Islet of Langerhans (tissue), 1 donor: ENCODE results near the gene RUNX2.

Source experiments
- FAIRE-seq: peaks from one replicate; lab custom pipeline; 2011; peaks lifted over from hg19 to GRCh38; lab: Jason Lieb, UNC

RUNX2 gene

GRCh38 chr6:45351667-45352066, 23.5 kb downstream of the RUNX2 start:
- FAIRE-seq = no peak

GRCh38 chr6:45353654-45354053, 25.5 kb downstream of the RUNX2 start:
- FAIRE-seq = no peak

- FAIRE-seq = peak; percentile 71
Observed at GRCh38 chr6:45364466-45364865, 36.3 kb downstream of the RUNX2 start.

DNA sequence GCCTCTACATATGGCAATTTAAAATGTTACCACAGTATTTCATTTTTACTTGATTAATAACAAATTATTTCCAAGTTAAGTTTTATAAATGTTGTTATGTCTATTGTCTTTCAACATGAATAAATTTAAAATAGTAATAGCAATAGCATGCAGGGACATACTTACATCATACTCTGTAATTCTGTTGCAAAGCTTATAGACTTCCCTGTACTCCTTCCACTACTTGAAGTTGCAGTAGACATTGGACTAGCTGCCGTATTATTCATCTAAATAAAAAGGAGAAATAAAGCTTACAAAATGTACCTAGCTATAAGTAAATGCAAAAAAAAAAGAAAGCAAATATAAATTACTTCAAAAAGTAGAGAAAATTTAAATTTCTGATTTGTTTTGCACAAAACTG, 36.9 kb downstream of the RUNX2 start:
- no peak for FAIRE-seq

GRCh38 chr6:45366534-45366933, 38.4 kb downstream of the RUNX2 start:
- no peak for FAIRE-seq

DNA sequence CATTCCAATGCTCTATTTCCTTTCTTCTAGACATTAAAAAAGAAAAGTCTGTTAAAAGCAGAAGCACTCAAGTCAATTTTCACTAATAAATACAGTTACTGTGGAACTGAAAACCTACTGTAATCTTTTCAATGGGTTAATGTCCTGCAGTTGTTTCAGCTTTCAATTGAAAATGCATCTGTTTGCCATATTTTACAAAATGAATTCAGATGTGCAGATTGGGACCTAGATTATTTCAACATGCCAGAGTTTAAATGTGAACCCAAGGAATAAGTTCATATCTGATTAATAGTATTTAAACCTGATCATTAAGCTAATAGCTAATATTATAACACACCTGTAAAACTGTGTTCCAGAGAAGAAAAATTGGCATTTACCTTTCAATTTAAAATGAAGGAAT, 39.9 kb downstream of the RUNX2 start:
- FAIRE-seq = no peak

- FAIRE-seq = no peak
Observed at GRCh38 chr6:45369870-45370269, 41.7 kb downstream of the RUNX2 start.

GRCh38 chr6:45371924-45372573, 43.9 kb downstream of the RUNX2 start:
- FAIRE-seq = no peak

- no peak for FAIRE-seq
Observed at GRCh38 chr6:45375449-45375848, 47.3 kb downstream of the RUNX2 start.

DNA sequence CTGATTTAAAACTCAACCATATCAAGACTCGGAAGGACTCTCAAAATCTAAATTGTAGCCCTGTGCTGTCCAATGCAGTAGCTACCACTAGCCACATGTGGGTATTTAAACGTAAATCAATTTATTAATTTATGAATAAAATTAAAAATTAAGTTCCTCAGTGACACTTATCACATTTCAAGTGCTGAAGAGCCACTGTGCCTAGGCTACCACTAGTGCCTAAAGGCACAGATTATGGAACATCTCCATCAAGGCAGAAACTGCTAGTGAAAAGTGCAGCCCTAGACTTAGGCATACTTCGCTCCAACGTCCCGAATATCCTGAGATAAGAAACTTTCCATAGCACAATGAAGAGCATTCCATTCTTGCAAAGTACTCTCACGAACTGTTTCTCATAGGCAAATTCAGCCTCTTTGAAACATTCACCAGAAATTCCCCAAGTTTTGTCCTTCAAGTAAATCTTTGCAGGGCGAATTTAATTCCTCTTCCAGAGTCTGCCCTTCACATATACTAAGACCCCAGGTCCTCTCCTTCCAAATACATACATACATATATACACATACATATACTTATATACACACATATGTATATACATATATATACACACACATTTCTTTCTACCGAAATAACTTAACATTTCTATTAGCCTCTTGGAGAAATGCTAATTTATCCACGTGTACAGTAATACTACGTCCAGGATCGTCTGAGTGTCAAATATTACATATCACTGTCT, 48.3 kb downstream of the RUNX2 start:
- no peak for FAIRE-seq

DNA sequence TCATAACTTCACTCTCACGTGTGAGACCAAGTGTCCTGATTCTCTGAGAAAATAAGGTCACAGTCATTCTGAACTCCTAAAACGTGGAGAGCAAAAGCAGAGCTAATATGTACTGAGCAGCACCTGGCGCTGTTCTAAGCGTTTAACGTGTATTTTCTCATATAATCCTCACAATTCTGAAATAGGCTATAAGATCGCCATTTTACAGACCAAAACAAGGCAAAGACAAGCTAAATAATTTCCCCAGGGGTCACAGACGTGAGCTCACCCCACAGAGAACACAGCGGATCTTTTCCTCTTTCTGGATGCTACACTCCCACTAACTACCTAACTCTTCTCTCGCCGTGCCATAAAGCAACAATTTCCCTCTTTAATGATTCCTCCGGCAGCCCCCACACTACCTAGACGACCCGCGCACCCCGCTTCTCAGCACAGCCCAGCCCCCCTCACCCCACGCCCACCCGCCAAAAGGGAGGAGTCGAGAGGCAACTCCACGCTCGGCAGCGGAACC, 49.0 kb downstream of the RUNX2 start:
- no peak for FAIRE-seq

- FAIRE-seq = no peak
Observed at GRCh38 chr6:45377554-45378333, 49.6 kb downstream of the RUNX2 start, which contains the start of gene SUPT3H. TSS of gene SUPT3H (minus strand) at chr6:45377934.

GRCh38 chr6:45378334-45378926, 50.3 kb downstream of the RUNX2 start:
- FAIRE-seq = peak; percentile 5

- no peak for FAIRE-seq
Observed at GRCh38 chr6:45382391-45382790, 54.3 kb downstream of the RUNX2 start.

- no peak for FAIRE-seq
Observed at GRCh38 chr6:45386501-45386900, 58.4 kb downstream of the RUNX2 start.

DNA sequence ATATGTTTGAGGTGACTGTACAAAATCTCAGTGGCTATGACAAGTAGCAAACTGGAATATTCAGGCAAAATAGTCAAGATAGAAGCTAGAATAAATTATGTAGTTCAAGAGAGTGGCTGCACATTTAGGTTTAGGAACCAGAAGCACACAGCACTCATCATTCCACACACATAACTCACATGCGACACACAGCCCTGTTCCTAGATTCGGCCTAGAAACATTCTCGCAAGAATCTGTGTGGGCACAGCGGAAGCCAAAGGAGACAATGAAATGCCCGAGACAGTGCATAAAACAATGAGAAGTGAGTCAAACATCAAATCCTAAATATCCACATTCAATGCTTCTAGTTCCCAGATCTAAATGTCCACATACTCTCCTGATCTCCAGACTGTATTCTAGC, 59.1 kb downstream of the RUNX2 start:
- no peak for FAIRE-seq

- no peak for FAIRE-seq
Observed at GRCh38 chr6:45388328-45388727, 60.2 kb downstream of the RUNX2 start.

DNA sequence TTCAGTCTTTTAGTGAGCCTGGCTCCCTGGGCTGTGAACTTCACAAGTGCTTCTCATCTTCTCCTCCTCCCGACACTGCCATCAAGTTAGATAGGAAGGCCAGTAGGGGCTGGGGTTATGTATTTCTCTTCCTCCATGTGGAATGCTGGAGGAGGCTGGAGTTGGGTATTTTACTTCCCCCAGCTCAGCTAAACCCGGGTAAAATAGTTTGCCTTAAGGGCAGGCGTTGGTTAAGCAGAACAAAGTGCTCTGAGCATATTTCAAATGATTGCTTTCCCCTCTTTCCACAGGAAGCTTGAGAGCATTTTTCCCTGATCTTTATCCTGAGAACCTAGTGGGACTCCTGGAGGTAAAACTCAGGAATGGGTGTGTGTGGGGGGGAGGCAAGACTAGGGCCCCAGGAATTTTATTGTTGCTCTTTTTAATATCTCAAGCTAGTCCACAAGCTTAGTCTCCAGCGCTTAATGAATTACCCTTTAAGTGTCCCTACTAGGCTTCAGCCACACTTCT, 66.5 kb downstream of the RUNX2 start:
- no peak for FAIRE-seq

DNA sequence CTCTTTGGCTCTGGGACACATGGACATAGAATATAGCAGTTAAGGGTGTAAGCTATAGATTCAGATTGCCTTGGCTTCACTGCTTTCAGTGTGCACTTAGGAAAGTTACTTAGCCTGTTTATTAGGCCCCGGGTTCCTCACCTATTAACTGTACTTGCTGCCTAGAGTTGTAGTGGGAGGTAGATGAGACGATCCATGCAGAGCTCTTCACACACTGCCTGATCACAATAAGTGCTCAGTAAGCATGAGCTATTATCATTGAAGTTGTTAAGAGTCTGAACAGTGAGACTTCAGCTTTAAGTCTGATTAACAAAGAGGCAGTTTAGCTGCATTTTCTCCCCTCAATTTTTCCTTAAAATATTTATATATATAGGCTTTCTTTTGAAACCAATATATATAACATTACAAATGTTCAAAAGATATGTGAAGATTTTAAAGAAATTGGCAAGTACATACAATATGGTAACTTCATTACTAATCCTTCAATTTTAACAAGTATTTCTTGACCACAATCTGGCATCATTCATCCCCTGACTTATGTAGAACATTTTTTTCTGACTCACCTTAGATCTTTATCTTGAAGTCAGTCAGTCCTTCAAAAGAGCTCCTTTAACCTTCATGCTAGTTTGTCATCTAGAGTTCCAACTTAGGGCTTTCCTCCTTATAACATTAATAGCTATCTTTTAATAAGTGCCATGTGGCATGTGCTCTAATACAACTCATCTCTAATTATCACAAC, 70.1 kb downstream of the RUNX2 start:
- no peak for FAIRE-seq

- no peak for FAIRE-seq
Observed at GRCh38 chr6:45400021-45400420, 71.9 kb downstream of the RUNX2 start.

GRCh38 chr6:45411959-45412358, 83.8 kb downstream of the RUNX2 start:
- FAIRE-seq = no peak

DNA sequence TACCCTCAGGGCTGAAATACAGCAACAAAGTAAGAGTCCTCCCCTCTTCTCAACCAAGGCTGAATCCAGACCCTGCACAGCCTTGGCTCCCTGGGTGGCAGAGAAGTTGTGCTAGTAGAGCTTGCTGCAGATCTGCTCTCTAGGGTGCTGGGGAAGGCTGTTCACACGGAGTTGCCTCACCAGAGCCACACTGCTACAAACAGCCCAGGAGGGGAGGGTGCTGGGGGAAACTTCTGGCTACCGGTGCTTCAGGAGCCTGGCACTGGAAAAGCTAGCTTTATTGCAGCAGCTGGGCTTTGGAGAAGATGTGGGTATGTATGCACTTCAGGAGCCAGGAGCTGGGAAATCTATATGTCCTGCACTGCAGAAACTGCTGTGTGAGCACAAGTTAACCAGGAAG, 87.2 kb downstream of the RUNX2 start:
- FAIRE-seq = no peak
